Activated T-cell treated with anti-CD3 and anti-CD28 coated beads, Interleukin-2, amount 50 U/mL, for 72 hours (primary cell): ENCODE measurements around the gene POGK. TPM values are rescaled to one million over a fixed set of nuclear protein-coding genes. Genes with fewer than 3 reads are reported as not detected.

Source experiments
- ATAC-seq, 2 donors: fragments of 150-1000 bp; cut with Tn5 transposase; replicated peaks in 1 of 2; 2 replicates each; pipeline ENCODE4 v1.10.0; 2021; ENCODE audit warnings: moderate library complexity in 2 of 2, mild to moderate bottlenecking in 1 of 2
- DNase-seq, 2 donors: peaks; one replicate each; pipeline ENCODE4 v3.0.0; 2021 to 2022; ENCODE audit warnings: mixed read lengths in 1 of 2
- H3K27ac Mint-ChIP-seq: one replicate; pipeline ENCODE4 v1.8.0; 2022; ENCODE audit warnings: mild to moderate bottlenecking, moderate library complexity, mixed read lengths
- H3K27me3 Mint-ChIP-seq: one replicate; pipeline ENCODE4 v1.8.0; 2022; ENCODE audit warnings: low read depth, mixed read lengths
- H3K36me3 Mint-ChIP-seq, 2 donors: one replicate each; pipeline ENCODE4 v1.8.0; 2022; ENCODE audit warnings: mixed read lengths in 2 of 2, mild to moderate bottlenecking in 1 of 2; ENCODE audit not compliant: insufficient read depth in 2 of 2
- H3K4me1 Mint-ChIP-seq: one replicate; pipeline ENCODE4 v1.8.0; 2022; ENCODE audit warnings: low read depth, mixed read lengths
- H3K4me3 Mint-ChIP-seq, 2 donors: one replicate each; pipeline ENCODE4 v1.8.0; 2022; ENCODE audit warnings: mild to moderate bottlenecking in 2 of 2, mixed read lengths in 2 of 2, moderate library complexity in 2 of 2
- H3K9me3 Mint-ChIP-seq, 2 donors: one replicate each; pipeline ENCODE4 v1.8.0; 2022; ENCODE audit warnings: mixed read lengths in 2 of 2
- total RNA-seq, 2 donors: library from RNA; stranded (reverse); gene quantifications; one replicate each; pipeline ENCODE4 v1.2.3, GENCODE V29; 2022

The POGK gene
- total RNA-seq, 2 donors from 2014 or later, result 50.6 to 51.7 TPM

DNA sequence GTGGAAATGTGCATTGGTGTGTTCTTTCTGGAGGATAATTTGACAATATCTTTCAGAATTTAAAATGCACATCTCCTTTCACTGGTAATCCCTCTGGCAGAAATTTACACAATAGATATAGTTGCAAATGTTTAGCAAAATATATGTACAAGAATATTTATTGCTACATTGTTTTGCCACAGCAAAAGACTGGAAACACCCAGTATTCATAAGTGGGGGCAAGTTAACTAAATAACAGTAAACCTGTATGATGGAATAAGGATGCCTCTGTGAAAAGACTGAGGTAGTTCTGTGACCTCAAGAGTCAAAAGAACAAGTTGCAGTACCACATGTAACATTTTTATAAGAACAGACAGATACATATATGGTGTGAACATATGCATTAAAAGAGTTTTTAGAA, 50.5 kb downstream of the POGK start:
- H3K36me3 Mint-ChIP-seq, result no peaks in the 10 kb centered on the region
- H3K27ac Mint-ChIP-seq, result no peak overlapping the region
- ATAC-seq (no peak), DNase-seq (no peak)
- peaks cover 15% of the 10 kb centered on the region for H3K27me3 Mint-ChIP-seq
- peaks cover 4% of the 10 kb centered on the region for H3K4me1 Mint-ChIP-seq
- H3K9me3 Mint-ChIP-seq, result no peaks in the 10 kb centered on the region
- no peak overlapping the region for H3K4me3 Mint-ChIP-seq

DNA sequence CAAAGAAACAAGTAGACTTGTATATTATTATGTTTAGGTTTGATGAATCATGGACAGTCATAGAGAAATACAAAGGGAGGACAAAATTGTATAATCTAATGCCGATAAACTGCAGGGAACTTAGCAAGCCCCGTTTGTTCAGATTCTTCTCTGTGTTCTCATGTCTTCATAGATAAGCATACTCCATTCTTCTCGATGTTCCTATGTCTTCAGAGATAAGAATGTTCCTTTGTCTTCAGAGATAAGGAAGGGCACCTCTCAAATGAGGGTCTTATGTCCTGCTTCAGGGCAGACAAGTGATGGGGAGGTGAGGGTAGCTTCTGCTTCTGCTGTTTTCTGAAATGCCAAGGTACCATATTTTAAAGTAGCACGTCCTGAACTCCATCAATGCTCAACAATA, 56.5 kb downstream of the POGK start:
- Mint-ChIP-seq H3K4me1 (no peaks in the 10 kb centered on the region), H3K9me3 (peaks cover 7% of the 10 kb centered on the region in 2 donors), H3K27me3 (peaks cover 18% of the 10 kb centered on the region), H3K36me3 (peaks cover 3 to 6% of the 10 kb centered on the region in 2 donors), H3K4me3 (no peak overlapping the region), H3K27ac (no peak overlapping the region)
- ATAC-seq (no peak), DNase-seq (no peak)

DNA sequence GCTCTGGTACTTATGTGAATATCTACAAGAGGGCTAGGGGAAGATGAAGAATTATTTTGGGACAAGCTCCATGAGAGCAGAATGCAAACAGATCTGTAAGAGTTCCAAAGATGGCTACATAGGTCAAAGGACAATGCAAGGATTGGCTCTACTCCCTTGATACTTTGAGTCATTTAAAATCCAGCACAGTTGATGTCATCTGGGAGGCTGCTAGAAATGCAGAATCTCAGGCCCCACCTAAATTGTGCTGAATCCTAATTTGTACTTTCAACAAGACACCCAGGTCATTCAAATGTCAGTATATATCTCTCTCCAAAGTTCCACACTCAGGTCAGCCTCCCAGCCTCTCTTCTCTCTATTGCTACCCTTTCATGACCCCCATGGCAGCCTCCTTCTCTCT, 60.5 kb downstream of the POGK start:
- H3K27me3 Mint-ChIP-seq, result peaks cover 3% of the 10 kb centered on the region
- H3K4me1 Mint-ChIP-seq, result no peaks in the 10 kb centered on the region
- H3K9me3 Mint-ChIP-seq, result peaks cover 7% of the 10 kb centered on the region in 2 donors
- no peak overlapping the region for H3K27ac Mint-ChIP-seq
- no peak overlapping the region for H3K4me3 Mint-ChIP-seq
- DNase-seq (no peak), ATAC-seq (no peak)
- peaks cover 3 to 6% of the 10 kb centered on the region in 2 donors for H3K36me3 Mint-ChIP-seq

DNA sequence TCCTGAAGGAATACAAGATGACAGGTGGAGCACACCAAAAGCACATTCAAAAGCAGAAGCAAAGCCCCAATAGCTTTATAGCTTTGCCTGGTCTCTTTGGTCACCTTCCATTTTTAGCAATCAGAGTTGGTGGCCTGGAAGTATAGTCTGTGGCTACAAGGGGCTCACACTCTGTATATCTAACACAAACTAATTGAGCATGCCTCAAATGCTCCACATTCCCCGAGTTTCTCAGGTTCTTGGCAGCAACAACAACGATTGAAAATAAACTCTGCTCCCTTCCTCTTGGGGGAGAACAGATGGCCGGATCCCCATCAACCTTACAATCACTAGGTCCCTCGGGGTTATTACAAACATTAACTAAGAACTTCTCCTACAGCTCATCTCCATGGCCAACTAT, 61.7 kb downstream of the POGK start:
- H3K36me3 Mint-ChIP-seq, result peaks cover 3 to 6% of the 10 kb centered on the region in 2 donors
- peaks cover 7% of the 10 kb centered on the region in 2 donors for H3K9me3 Mint-ChIP-seq
- no peak overlapping the region for H3K27ac Mint-ChIP-seq
- H3K4me1 Mint-ChIP-seq, result peaks cover 2% of the 10 kb centered on the region
- no peak for ATAC-seq
- DNase-seq, result no peak
- H3K27me3 Mint-ChIP-seq, result no peaks in the 10 kb centered on the region
- no peak overlapping the region for H3K4me3 Mint-ChIP-seq

DNA sequence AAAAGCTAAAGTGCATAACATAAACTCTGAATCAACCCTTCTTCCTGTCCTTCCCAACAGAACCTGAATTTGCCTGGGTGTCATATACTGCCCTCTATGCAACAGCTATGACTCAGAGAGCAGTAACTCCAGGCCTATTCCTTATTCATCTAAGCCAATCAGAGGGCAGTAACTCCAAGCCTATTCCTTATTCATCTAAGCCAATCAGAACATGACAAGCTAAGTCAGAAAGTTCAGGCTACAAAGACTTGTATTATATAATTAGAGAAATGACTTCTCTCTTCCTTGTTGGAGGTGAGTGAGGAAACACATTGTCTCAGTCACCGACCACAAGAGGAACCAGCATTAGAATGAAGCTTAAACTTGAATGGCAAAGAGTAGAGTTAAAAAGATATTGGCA, 63.0 kb downstream of the POGK start:
- peaks cover 7% of the 10 kb centered on the region for H3K4me1 Mint-ChIP-seq
- no peak overlapping the region for H3K4me3 Mint-ChIP-seq
- H3K36me3 Mint-ChIP-seq, result peaks cover 0 to 3% of the 10 kb centered on the region in 2 donors
- no peaks in the 10 kb centered on the region for H3K27me3 Mint-ChIP-seq
- H3K9me3 Mint-ChIP-seq, result peaks cover 3 to 4% of the 10 kb centered on the region in 2 donors
- no peak overlapping the region for H3K27ac Mint-ChIP-seq
- no peak for DNase-seq
- no peak for ATAC-seq

DNA sequence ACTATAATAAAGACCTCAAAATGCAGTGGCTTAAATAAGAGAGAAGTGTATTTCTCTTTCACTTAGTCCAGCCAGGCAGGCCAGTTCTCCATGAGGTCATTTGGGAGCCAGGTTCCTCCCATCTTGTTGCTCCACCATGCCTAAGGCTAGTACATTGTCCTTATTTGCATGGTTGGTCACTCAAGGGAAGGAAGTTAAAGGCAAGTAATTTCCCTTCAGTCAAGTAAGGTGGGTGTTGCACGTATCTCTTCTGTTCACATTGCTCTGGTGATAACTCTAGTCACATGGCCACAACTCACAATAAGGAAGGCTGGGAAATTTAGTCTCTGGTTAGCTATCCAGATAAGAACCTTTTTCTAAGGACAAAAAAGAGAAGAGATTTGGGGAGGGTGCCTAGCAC, 64.0 kb downstream of the POGK start:
- ATAC-seq (no peak), DNase-seq (no peak)
- H3K27ac Mint-ChIP-seq, result no peak overlapping the region
- peaks cover 0 to 3% of the 10 kb centered on the region in 2 donors for H3K36me3 Mint-ChIP-seq
- H3K27me3 Mint-ChIP-seq, result no peaks in the 10 kb centered on the region
- peaks cover 0 to 2% of the 10 kb centered on the region in 2 donors for H3K9me3 Mint-ChIP-seq
- H3K4me1 Mint-ChIP-seq, result peaks cover 7% of the 10 kb centered on the region
- no peak overlapping the region for H3K4me3 Mint-ChIP-seq

DNA sequence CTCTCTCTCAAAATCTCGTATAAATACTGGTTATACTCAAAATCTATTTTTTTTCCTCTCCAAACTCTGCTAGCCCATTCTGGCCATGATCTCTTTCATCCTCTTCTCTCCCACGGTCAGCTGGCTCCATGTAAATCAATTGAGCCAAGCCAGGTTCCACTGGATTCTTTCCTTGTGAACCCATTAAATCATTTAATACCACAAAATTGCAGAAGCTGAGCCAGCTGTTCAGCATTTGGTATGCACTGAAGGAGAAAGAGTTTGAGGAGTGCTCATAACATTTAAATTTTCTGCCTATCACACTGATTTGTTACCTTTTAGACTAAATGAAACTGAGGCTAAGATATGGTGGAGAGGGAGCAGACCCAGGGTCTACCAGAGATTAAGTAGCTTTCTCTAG, 65.9 kb downstream of the POGK start:
- ATAC-seq (no peak), DNase-seq (no peak)
- no peak overlapping the region for H3K4me3 Mint-ChIP-seq
- H3K36me3 Mint-ChIP-seq, result no peaks in the 10 kb centered on the region
- no peak overlapping the region for H3K27ac Mint-ChIP-seq
- no peaks in the 10 kb centered on the region for H3K27me3 Mint-ChIP-seq
- H3K9me3 Mint-ChIP-seq, result no peaks in the 10 kb centered on the region
- H3K4me1 Mint-ChIP-seq, result peaks cover 7% of the 10 kb centered on the region

DNA sequence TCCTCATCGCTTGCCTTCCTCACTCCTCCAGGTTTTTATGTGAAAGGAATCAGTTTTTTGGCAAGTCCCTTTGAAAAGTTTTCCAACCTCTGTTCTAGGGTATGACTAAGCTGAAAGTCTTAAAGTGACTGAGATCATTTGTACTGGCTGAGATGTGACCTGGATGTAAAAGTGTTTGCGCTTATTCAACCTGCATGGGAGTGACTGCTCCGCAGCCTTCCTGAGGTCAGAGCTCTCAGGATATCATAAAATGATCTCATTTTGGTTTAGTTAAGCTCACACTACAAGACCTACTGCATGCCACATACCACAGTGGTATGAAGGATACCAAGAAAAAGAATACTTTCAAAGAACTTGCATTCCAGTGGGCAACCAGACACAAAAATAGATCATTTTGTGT, 66.6 kb downstream of the POGK start:
- Mint-ChIP-seq H3K27me3 (no peaks in the 10 kb centered on the region), H3K27ac (peak overlapping the region; percentile 57), H3K36me3 (no peaks in the 10 kb centered on the region), H3K4me3 (peak overlapping the region; percentile 9 to 54), H3K9me3 (no peaks in the 10 kb centered on the region), H3K4me1 (peaks cover 12% of the 10 kb centered on the region)
- ATAC-seq (peak; percentile 78 to 87), DNase-seq (peak in 1 of 2 donors; percentile 26)

Other genes with a start within 250 kb of the POGK start
- 10 to 100 TPM; 17.3 to 17.9 TPM for gene TADA1, start 36.8 kb downstream of the POGK start, total RNA-seq
- gene ILDR2, start 136.1 kb downstream of the POGK start, total RNA-seq, result 10 to 100 TPM; 15.8 to 18.5 TPM
- under 1 TPM in 1 of 2 donors, not detected in 1; 0.60 TPM for gene MAEL, start 149.8 kb downstream of the POGK start, total RNA-seq